CD4-positive, alpha-beta T cell (primary cell): ENCODE measurements around the gene HOXC10. TPM values are rescaled to one million over a fixed set of nuclear protein-coding genes. Genes with fewer than 3 reads are reported as not detected.

Experiments used
- ATAC-seq: fragments of 200-7000 bp; cut with Tn5 transposase; one replicate; pipeline ENCODE4 v1.10.0; 2022; ENCODE audit warnings: mild to moderate bottlenecking; ENCODE audit not compliant: poor library complexity
- CTCF ChIA-PET: fragments of 350-600 bp; sonication (Branson Sonifier 250); formaldehyde crosslinking; loops from one replicate; lab custom pipeline; 2021; ENCODE audit warnings: antibody characterized with exemption, inconsistent platforms; lab: Charles Lee
- POLR2A ChIA-PET: fragments of 350-600 bp; sonication (Branson Sonifier 250); formaldehyde crosslinking; loops from one replicate; lab custom pipeline; 2021; ENCODE audit warnings: antibody characterized with exemption, inconsistent platforms; lab: Charles Lee
- DNase-seq, 14 experiments: peaks; one replicate each; pipeline ENCODE4 v3.0.0-alpha.2; 2013 to 2020; ENCODE audit warnings: mixed read lengths in 2 of 14
- H3K27ac ChIP-seq, 2 donors: one replicate each; pipeline versions ENCODE4 v1.5.1 to v1.7.0; 2013; ENCODE audit warnings: low read length in 2 of 2, low read depth in 1 of 2, mild to moderate bottlenecking in 1 of 2
- H3K27me3 ChIP-seq, 2 experiments: 1 replicate in 1 of 2; 2 replicates in 1 of 2; pipeline versions ENCODE4 v1.6.1 to v1.7.0; 2013; ENCODE audit warnings: low read length in 2 of 2, control low read depth in 1 of 2, mild to moderate bottlenecking in 1 of 2, moderate library complexity in 1 of 2; ENCODE audit not compliant: insufficient read depth in 2 of 2, control insufficient read depth in 1 of 2
- H3K36me3 ChIP-seq: one replicate; pipeline ENCODE4 v1.6.1; 2013; ENCODE audit warnings: low read length, control low read depth; ENCODE audit not compliant: insufficient read depth
- H3K4me1 ChIP-seq: one replicate; pipeline ENCODE4 v1.6.1; 2013; ENCODE audit warnings: low read length, control low read depth; ENCODE audit not compliant: insufficient read depth
- H3K4me3 ChIP-seq: one replicate; pipeline ENCODE4 v1.5.1; 2013; ENCODE audit warnings: mild to moderate bottlenecking, low read length, moderate library complexity
- H3K9me3 ChIP-seq, 2 experiments: 1 replicate in 1 of 2; 2 replicates in 1 of 2; pipeline versions ENCODE4 v1.6.1 to v1.7.0; 2013; ENCODE audit warnings: low read length in 2 of 2, mild to moderate bottlenecking in 2 of 2, control low read depth in 1 of 2, moderate library complexity in 1 of 2; ENCODE audit not compliant: control insufficient read depth in 1 of 2, insufficient read depth in 1 of 2
- H3K27ac Mint-ChIP-seq: one replicate; pipeline ENCODE4 v1.8.0; 2020; ENCODE audit warnings: mixed read lengths
- H3K27me3 Mint-ChIP-seq: one replicate; pipeline ENCODE4 v1.8.0; 2021; ENCODE audit warnings: mixed read lengths
- H3K36me3 Mint-ChIP-seq: one replicate; pipeline ENCODE4 v1.8.0; 2021; ENCODE audit warnings: low read depth, mixed read lengths
- H3K4me1 Mint-ChIP-seq: one replicate; pipeline ENCODE4 v1.8.0; 2021; ENCODE audit warnings: low read depth, mixed read lengths
- H3K4me3 Mint-ChIP-seq: one replicate; pipeline ENCODE4 v1.8.0; 2020; ENCODE audit warnings: mild to moderate bottlenecking, mixed read lengths
- H3K9me3 Mint-ChIP-seq: one replicate; pipeline ENCODE4 v1.8.0; 2020; ENCODE audit warnings: mixed read lengths
- intact Hi-C, 2 experiments: fragments of 100-400 bp; cut with DNase I in 1 of 2; cut with micrococcal nuclease in 1 of 2; formaldehyde crosslinking; loops; one replicate each; pipeline versions ENCODE4 v1.15.1 to v1.9.0; 2023 to 2025; cut with DNase I, micrococcal nuclease
- polyA plus RNA-seq, 2 donors: library from polyadenylated mRNA; unstranded; fragments of 120-200 nt; gene quantifications; one replicate each; pipeline ENCODE4 v1.2.1, GENCODE V29; 2013
- total RNA-seq, 174 experiments: library from RNA in 2 of 174; stranded (reverse) in 2 of 174; gene quantifications; one replicate each; pipeline ENCODE4 v1.2.3 and lab custom pipeline; 2021 to 2026
- TF ChIP-seq, protein P1 (sequence below): fragments of 200-600 bp; IDR thresholded peaks from one replicate; pipeline ENCODE4 v1.8.0; 2022; ENCODE audit warnings: antibody characterized with exemption, mild to moderate bottlenecking

Gene HOXC10
- total RNA-seq (not detected), total RNA-seq (lab: John Stamatoyannopoulos, UW) (0 to 0.08 (median 0) reads per million in 172 experiments)
- polyA plus RNA-seq (2013, experiment 1 of 2): not detected
- 0.05 TPM for polyA plus RNA-seq (2013, experiment 2 of 2)

DNA sequence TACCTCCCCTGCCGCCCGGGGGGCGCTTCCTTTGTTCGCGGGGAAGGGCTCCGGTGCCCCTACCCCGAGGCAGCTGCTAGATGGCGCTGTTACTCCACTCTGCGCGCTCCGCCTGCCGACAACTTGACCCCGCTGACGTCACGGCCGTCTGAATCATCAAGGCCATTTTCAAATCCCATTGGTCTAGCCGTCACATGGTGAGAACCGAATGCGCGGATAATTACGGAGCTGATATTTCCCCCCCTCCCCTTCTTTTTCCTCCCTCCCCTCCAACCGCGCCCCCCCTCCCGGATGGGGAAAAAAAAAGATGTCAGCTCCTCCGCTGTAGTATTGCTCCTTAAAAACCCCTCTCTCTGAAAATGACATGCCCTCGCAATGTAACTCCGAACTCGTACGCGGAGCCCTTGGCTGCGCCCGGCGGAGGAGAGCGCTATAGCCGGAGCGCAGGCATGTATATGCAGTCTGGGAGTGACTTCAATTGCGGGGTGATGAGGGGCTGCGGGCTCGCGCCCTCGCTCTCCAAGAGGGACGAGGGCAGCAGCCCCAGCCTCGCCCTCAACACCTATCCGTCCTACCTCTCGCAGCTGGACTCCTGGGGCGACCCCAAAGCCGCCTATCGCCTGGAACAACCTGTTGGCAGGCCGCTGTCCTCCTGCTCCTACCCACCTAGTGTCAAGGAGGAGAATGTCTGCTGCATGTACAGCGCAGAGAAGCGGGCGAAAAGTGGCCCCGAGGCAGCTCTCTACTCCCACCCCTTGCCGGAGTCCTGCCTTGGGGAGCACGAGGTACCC, at the start of gene HOXC10:
Gene HOXC10 (plus strand): TSS at position 246 of the 791 bp plus-strand sequence. CDS start 114 bp downstream, at position 360.
- peaks cover 28% of the 10 kb centered on the region for H3K4me1 Mint-ChIP-seq

DNA sequence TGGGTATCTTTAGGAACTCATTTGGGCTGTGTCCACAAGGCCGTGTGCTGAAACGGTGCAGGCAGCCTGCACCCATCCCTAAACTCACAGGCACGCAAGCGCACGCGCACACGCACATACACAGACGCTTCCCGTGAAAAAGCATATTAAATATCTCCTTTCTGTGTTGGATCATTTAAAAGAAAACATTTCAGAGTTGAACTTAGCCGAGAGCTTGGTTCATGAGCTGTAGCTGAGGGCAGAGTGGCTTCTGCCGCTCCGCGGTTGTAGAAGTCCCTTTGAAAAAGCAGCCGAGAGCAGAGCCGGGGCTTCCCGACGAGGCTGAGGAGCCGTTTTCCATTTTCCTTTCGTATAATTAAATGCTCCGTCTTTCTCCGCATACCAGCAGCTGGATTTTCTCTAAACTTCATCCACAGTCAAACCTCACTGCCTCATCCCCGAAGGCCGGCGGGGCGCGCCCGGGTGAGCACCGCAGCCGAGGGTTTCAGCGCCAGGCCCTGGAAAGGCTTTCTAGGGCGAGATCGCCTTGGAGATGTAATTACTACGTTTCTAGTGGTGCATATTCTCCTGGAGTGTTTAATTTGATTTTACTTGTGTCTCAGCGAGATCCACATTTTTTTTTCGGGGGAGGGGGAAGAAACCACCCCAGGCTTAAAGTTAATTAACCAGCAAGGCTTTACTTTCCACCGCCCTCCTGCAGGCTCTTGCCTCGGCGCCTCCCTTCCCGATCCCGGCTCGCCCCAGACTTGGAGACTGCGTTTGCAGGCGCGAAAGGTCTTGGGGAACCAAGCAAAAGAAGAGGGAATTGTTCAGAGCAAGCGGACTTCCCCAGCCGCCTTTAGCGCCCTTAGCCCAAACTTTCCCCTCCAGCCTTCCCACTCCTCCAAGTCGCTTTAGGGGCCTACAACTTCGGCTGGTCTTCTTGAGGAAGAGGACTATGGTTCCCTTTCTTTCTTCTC, 49.3 kb upstream of the HOXC10 start:
- H3K27ac Mint-ChIP-seq: no peak overlapping the region
- peaks cover 0 to 40% of the 10 kb centered on the region in 2 experiments for H3K9me3 ChIP-seq
- H3K27ac ChIP-seq: no peak overlapping the region
- ATAC-seq (no peak), DNase-seq (no peak)
- H3K4me3 ChIP-seq: no peak overlapping the region
- no peak overlapping the region for H3K4me3 Mint-ChIP-seq
- H3K4me1 Mint-ChIP-seq: peaks cover 35% of the 10 kb centered on the region
- H3K4me1 ChIP-seq: peaks cover 19% of the 10 kb centered on the region
- peaks cover 90% of the 10 kb centered on the region for H3K27me3 Mint-ChIP-seq
- no peaks in the 10 kb centered on the region for H3K36me3 Mint-ChIP-seq
- H3K9me3 Mint-ChIP-seq: no peaks in the 10 kb centered on the region
- H3K27me3 ChIP-seq: peaks cover 88 to 99% of the 10 kb centered on the region in 2 experiments
- TF ChIP-seq, protein P1, sequence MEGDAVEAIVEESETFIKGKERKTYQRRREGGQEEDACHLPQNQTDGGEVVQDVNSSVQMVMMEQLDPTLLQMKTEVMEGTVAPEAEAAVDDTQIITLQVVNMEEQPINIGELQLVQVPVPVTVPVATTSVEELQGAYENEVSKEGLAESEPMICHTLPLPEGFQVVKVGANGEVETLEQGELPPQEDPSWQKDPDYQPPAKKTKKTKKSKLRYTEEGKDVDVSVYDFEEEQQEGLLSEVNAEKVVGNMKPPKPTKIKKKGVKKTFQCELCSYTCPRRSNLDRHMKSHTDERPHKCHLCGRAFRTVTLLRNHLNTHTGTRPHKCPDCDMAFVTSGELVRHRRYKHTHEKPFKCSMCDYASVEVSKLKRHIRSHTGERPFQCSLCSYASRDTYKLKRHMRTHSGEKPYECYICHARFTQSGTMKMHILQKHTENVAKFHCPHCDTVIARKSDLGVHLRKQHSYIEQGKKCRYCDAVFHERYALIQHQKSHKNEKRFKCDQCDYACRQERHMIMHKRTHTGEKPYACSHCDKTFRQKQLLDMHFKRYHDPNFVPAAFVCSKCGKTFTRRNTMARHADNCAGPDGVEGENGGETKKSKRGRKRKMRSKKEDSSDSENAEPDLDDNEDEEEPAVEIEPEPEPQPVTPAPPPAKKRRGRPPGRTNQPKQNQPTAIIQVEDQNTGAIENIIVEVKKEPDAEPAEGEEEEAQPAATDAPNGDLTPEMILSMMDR: no peak
- H3K36me3 ChIP-seq: no peaks in the 10 kb centered on the region
- ChIA-PET CTCF (no interaction called here), POLR2A (no interaction called here)
- intact Hi-C loops: loop anchor here in 1 of 2 experiments (2.0 kb wide), 1 partner anchor 15 kb away; no protein-coding TSS in a partner anchor

More for the DNA sequence above, at the start of gene HOXC10:
- Histone ChIP-seq H3K27ac (no peak within 1 kb of the TSS), H3K36me3 (no peaks in the 10 kb centered on the region), H3K4me3 (peak within 1 kb of the TSS; percentile 4), H3K9me3 (peaks cover 11 to 45% of the 10 kb centered on the region in 2 experiments), H3K4me1 (peaks cover 45% of the 10 kb centered on the region), H3K27me3 (peaks cover 89 to 98% of the 10 kb centered on the region in 2 experiments)
- Mint-ChIP-seq H3K27me3 (peaks cover 95% of the 10 kb centered on the region), H3K4me3 (peak within 1 kb of the TSS; percentile 82), H3K36me3 (no peaks in the 10 kb centered on the region), H3K27ac (peak within 1 kb of the TSS; percentile 47), H3K9me3 (no peaks in the 10 kb centered on the region)
- ChIA-PET CTCF (interaction anchor here (0.7 to 2.9 kb wide), 8 partner anchors 13 to 275 kb away, joined by 3 to 11 read pairs (median 4); no protein-coding TSS in a partner anchor), POLR2A (no interaction called here)
- TF ChIP-seq, protein P1: no peak
- intact Hi-C loops: loop anchor here (1.0 to 5.0 kb wide), 3 partner anchors 33 to 216 kb away; partner anchors contain the start of gene HOXC12 (in 1 of the 2)
- DNase-seq: peak in 13 of 14 experiments; percentile 33 to 84 (median 64)
- ATAC-seq: peak; percentile 62

DNA sequence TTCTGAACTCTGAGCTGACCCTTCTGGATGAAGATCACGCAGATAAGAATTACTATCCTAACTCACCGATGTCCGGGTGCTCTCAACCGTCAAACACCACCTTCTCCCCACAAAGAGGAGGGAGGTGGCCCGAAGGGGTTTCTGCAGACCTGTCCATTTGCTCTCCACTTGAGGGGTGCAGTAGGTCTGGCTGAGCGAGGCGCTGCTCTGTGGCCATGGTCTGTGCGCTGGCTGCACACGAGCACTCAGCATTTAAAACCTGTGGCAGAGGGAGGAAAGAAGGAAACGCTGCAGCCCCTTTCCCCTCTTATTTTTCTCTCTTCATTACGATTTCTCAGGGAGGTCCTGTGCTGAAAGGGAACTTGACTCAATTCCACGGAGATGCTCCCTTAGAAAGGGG, 47.8 kb upstream of the HOXC10 start:
- ChIA-PET CTCF (no interaction called here), POLR2A (no interaction called here)
- Mint-ChIP-seq H3K27me3 (peaks cover 90% of the 10 kb centered on the region), H3K4me1 (peaks cover 35% of the 10 kb centered on the region), H3K4me3 (no peak overlapping the region), H3K27ac (no peak overlapping the region), H3K9me3 (no peaks in the 10 kb centered on the region), H3K36me3 (no peaks in the 10 kb centered on the region)
- peaks cover 0 to 38% of the 10 kb centered on the region in 2 experiments for H3K9me3 ChIP-seq
- no peaks in the 10 kb centered on the region for H3K36me3 ChIP-seq
- H3K4me1 ChIP-seq: peaks cover 19% of the 10 kb centered on the region
- no peak overlapping the region for H3K4me3 ChIP-seq
- intact Hi-C loops: loop anchor here in 1 of 2 experiments (2.0 kb wide), 1 partner anchor 14 kb away; no protein-coding TSS in a partner anchor
- ATAC-seq: no peak
- H3K27me3 ChIP-seq: peaks cover 89 to 99% of the 10 kb centered on the region in 2 experiments
- no peak overlapping the region for H3K27ac ChIP-seq
- no peak for DNase-seq
- TF ChIP-seq, protein P1: no peak
